Islet precursor cell (in vitro differentiated cells): Measurements from ENCODE around the gene LPP.

Source experiments
- DNase-seq: peaks from one replicate; pipeline ENCODE4 v3.0.0-alpha.2; 2018

LPP gene

DNA sequence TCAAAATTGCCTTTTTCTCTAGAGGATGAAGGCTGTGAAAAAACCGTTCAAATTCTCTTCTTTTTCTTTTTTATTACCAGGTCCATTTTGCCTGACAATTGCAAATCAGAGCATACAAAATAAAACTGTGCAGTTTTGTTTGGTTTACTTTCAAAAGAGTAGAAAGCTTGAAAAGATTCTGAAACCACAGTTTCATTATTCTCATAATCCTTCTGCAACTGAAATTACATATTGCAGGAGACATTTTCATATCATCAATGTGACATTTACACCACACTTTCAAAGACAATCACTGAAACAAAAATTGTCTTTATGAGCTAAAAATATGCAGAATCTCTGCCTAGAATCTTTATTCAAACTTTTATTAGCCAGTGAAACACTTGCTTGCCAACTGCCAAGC is 721.5 kb downstream of the LPP start:
- DNase-seq = no peak

GRCh38 chr3:188876370-188876769 is 722.4 kb downstream of the LPP start:
- no peak for DNase-seq

- no peak for DNase-seq
These were observed 723.4 kb downstream of the LPP start for GRCh38 chr3:188877381-188877780.

DNA sequence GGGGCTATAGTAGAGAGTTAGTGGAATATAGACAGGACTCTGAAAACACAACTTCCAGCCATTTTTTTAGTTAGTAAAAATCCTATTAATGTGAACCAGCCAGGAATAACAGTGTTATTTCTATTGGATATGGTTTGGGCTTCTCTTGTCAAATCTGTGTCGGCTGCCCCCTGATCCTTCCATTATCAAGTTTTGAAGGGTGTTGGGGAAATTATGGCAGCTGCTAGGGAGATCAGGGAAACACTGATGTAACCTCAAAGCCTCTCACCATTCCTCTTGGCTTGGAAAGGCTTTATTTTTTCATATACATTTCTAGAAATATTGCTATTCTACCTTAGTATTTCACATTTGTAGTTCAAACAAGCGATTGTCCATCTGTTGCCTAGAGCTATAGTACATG is 724.1 kb downstream of the LPP start:
- no peak for DNase-seq

DNA sequence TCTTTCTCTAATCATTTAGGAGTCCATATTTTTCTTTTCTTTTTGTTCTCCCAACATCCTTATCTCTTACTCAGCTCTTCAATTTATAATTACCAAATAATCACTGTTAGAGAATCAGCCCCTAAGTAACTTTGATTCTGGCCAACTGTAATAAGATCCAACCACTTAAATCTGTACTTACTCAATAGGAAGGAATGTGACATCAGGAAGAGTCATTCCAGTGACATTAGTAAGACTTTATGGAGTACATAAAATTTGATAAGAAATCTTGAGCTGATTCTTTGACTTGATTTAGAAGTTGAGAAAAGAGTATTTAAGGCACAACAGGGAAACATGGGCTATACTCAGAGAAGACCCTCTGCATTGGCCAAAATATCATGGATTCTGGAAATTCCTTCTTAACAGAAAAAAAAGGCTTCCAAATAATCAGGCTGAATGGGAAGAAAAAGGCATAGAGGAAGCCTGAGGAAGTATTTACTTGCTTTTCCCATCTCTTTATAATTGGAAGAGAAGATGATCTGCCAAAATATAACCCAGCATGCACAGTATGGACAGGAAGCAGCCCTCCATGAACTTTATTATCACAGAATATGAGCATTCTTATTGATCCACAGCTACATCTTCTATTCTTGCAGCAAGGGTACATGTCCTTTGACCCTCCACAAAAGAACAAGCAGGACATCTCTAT is 728.1 kb downstream of the LPP start:
- no peak for DNase-seq

DNA sequence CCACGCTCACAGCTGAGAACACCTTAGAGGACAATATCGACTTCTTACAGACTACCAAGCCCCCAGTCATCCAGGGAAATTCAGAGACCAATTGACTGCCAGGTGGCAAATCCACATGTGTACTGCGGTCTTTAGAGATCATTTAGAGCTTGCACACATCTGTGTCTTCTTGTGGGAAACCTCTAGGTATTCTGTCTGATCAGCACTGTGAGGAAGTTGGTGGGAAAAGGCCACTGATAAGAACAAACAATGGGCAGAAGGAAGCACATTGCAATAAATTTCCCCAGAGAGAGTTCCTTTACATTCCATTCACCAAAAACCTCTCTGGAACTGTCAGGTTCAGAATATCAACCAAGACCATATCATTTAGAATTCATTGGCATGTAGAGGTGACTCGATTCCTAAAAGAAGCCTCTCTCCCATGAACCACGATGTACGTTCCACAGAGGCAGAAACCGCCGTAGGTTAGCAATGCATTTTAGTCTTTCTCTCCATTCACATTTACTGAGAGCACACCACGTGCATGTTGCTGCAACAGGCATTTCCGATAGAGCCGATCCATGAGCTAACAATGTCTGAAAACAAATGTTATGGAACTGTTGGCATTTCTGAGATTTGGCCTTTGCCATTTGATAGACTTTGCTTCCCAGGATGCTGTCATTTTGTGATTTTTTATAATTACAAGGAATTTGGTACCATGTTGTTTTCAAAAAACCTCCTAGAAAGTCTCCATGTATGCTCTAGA is 730.5 kb downstream of the LPP start:
- no peak for DNase-seq

- no peak for DNase-seq
These were observed 734.5 kb downstream of the LPP start for GRCh38 chr3:188888321-188889053.

DNA sequence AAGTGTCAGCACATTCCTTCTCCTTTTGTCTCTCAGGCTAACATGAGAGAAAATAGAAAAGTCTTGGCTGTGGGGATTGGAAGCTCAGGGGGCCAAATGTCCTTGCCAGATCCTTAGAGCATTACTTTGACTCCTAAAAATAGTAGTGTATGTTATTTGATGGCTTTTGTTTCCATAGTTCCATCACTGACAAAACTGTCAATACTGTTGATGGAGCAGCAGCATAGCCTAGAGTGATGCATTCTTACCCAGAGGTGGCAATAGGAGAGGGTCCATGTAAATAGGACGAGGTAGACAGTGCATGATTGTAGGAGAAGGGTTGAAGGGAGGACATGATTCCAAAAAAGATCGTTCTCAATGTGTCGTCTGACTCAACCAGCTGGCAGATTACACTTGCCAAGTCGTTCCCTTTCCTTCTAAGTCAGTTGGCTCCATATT is 735.1 kb downstream of the LPP start:
- DNase-seq = no peak

- no peak for DNase-seq
These were observed 736.8 kb downstream of the LPP start for GRCh38 chr3:188890572-188891270.

DNA sequence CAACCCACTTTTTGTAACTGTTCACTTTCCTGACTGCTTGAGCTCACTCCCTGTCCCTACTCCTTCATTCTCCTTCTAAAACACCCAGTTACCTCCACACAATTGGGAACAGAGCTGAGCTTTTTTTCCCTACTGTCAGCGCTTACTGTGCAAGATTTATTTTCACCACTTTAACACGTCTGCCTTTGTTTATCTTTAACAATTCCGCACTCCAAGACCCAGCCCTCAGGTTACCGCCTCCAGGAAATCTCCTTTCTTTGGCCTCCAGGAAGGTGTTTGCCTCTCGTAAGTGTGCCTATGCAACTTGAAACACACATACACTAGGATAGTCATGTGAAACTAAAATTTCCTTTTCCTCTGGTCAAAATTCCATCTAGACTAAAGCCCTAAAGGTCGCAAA is 745.9 kb downstream of the LPP start:
- no peak for DNase-seq

GRCh38 chr3:188900421-188900951 is 746.5 kb downstream of the LPP start:
- no peak for DNase-seq

GRCh38 chr3:188901126-188901525 is 747.2 kb downstream of the LPP start:
- DNase-seq = no peak

DNA sequence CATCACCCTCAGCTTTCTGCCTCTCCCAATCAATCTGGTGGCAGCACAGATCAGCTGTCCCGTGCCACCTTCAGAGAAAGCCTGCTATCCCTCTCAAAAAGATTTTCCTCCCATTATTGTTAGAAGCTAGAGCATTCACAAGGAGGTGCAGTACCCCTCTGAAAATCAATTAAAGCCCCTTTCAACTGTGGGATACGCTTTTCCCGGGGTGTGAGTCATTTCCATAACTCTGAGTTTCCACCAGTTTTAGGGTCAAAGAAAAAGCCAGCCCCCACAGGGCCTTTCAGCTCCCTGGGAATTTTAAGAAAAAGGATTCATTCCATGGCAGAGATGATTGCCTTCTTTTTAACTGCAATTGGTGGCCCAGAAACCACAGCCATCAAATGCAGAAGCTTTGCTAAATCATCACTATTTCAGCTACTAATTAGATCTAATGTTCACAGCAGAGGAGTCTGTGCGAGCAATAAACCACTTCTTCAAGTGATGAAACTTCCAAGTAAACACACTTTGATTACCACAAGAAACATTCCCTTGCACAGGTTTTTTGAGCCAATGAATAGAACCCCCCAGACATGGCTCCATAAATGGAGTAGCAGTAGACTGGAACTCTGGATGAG is 747.8 kb downstream of the LPP start:
- DNase-seq = no peak

DNA sequence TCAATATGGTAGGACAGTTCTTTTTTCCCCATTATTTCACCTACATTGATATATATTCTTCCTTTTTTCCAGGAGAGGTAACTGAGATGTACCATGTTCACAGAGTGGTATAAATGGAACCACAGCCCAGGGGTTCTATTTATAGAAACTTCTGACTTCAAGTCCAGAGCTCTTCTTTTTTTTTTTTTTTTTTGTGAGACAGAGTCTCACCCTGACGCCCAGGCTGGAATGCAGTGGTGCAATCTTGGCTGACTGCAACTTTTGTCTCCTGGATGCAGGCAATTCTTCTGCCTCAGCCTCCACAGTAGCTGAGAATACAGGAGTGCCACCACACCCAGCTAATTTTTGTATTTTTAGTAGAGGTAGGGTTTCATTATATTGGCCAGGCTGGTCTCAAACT is 750.7 kb downstream of the LPP start:
- DNase-seq = no peak

DNA sequence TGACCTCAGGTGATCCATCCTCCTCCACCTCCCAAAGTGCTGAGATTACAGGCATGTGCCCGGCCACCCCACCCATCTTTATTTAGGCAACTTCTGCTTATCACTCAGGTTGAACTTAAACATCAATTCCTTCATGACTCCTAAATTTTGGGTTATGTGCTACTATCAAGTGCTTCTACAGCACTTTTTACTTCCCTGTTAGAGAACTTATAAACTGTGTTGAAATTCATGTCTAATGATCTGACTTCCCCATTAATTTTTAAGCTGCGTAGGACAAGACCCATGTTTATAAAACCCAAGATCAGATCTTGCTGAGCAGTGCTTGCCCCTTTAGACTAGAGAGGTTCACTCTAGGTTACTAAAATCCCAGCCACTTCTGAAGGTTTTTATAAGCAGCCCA is 751.6 kb downstream of the LPP start:
- DNase-seq = no peak

DNA sequence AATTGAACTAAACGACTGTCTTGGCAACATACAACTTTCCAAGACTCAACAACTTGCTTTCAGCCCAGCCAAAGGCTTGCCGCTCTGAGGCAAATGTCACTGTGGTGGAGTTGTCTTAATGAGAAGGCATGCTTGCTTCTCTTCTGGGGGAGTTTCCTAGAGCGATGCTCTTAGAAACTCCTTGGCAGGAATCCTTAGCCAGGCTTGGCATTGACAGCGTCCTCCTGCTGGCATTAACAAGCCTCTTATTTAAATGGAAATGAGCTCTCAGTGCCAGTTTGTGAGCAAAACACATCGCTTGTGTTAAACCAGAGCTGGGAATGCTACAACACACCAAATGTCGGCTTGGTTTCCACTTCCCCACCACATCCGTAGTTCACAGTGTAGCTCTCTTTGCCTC is 752.3 kb downstream of the LPP start:
- DNase-seq = no peak

DNA sequence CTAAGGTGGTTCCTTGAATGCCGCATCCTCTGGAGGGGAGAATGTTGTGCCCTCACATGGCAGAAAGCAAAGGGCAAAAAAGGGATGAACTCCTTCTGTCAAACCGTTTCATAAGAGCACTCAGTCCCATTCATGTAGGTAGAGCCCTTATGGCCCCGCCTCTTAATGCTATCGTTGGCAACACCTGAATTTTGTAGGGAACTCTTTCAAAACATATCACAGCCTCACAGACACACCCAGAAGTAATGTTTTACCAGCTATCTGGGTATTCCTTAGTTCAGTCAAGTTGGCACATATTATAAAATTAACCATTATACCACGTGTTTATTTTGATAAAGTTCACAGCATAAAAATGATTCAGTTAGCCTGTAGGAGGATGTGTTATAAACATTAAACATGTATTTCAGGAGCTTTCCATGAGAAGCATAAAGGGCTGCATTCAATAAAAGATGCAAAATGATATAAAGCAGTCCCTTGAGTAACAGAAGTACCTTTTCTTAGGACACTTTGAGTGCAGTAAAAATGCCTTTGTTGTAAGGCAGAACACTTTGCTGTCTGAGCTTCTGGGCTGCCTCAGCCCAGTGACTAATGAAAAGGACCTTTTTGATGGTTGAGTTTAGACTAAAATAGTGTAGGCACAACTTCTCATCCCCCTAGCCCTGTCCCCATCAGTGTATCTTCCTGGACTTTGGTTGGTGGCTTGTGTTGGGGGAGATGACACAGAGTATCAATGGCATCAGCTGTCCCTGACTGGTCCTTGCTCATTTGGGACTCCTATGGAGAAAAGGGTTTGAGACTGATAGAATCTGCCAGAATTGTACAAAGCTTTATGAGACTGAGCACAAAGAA is 754.3 kb downstream of the LPP start:
- no peak for DNase-seq

- no peak for DNase-seq
These were observed 757.3 kb downstream of the LPP start for GRCh38 chr3:188911026-188911850.

- no peak for DNase-seq
These were observed 759.1 kb downstream of the LPP start for GRCh38 chr3:188913084-188913483.

DNA sequence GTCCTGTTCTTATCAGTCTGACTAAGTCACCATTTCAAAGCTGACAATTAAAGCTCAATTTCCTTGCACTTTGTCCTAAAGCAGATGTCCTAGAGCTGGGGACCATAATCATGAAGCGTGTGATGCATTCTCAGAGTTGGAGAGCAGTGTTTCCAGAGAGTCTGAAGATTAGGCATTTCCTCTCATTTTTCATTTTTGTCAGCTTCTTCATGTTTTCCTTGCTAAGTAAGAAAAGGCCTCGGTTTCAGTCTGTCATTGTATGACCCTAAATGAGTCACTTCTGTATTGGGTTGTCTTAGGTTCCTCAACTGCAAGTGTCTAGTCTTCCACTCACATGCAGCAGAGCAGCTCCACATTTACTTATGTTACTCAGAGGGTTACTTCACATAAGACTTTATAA is 760.6 kb downstream of the LPP start:
- no peak for DNase-seq

DNA sequence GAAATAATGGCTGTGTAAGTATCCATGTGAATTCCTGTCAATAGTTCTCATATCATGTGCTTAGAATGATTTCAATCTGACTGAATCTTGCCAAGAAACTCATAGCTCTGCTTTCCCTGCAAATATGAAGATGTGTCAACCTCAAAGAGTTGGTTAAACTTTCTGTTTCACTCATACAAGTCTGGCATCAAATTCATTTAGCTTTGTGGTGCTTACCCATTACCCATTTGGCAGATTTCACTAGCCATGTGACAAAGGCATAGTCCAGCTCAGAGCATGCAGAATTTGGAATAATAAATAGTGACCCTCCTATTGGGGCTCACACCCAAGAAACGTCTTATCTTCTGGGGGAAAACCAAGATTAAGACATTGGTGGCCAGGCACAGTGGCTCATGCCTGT is 761.2 kb downstream of the LPP start:
- no peak for DNase-seq
